Psoas muscle (tissue), 8 donors: Measurements from ENCODE around the gene PRKACB. TPM values are rescaled to one million over a fixed set of nuclear protein-coding genes. Genes with fewer than 3 reads are reported as not detected.
"Not testable (repeated sequence)": the region's sequence is repeated elsewhere in the genome, so short reads cannot be mapped to it uniquely, and the experiment has no call there.

Experiments
- ATAC-seq, 4 donors: fragments of 200-7000 bp; cut with Tn5 transposase; one replicate each; pipeline ENCODE4 v1.9.1; 2020; ENCODE audit warnings: moderate library complexity in 3 of 4, mild to moderate bottlenecking in 2 of 4
- DNase-seq, 2 donors: peaks; one replicate each; pipeline ENCODE4 v3.0.0-alpha.2; 2020
- H3K27ac ChIP-seq: fragments of 200-600 bp; one replicate; pipeline ENCODE4 v1.8.0; 2022
- H3K27me3 ChIP-seq, 3 donors: fragments of 200-600 bp in 1 of 3; one replicate each; pipeline versions ENCODE4 v1.6.1 to v1.8.0; 2013 to 2022; ENCODE audit warnings: low read length in 2 of 3, mild to moderate bottlenecking in 2 of 3, moderate library complexity in 1 of 3; ENCODE audit not compliant: insufficient read depth in 3 of 3
- H3K36me3 ChIP-seq, 2 donors: fragments of 200-600 bp in 1 of 2; one replicate each; pipeline versions ENCODE4 v1.6.1 to v1.8.0; 2013 to 2022; ENCODE audit warnings: low read depth in 1 of 2, mild to moderate bottlenecking in 1 of 2, moderate library complexity in 1 of 2; ENCODE audit not compliant: insufficient read depth in 1 of 2
- H3K4me1 ChIP-seq: fragments of 200-600 bp; one replicate; pipeline ENCODE4 v1.8.0; 2022
- H3K4me3 ChIP-seq: fragments of 200-600 bp; one replicate; pipeline ENCODE4 v1.8.0; 2022; ENCODE audit warnings: mild to moderate bottlenecking
- H3K9me3 ChIP-seq: fragments of 200-600 bp; one replicate; pipeline ENCODE4 v1.8.0; 2022
- WGBS, 3 donors: extraction: QIAGEN DNeasy Blood & Tissue Kit; methylation state at CpG; one replicate each; pipeline versions ENCODE4 v1.1.6 to v1.1.7; 2013; 5-methylcytosine and 5-hydroxymethylcytosine counted together
- intact Hi-C, 2 donors: fragments of 100-400 bp; cut with DNase I; formaldehyde crosslinking; loops; one replicate each; pipeline versions ENCODE4 v1.11.0 to v1.14.2; 2022
- polyA plus RNA-seq, 3 donors: library from polyadenylated mRNA; stranded (reverse); fragments of 200-250 nt; gene quantifications; one replicate each; pipeline ENCODE4 v1.2.3, GENCODE V29; 2013
- total RNA-seq, 4 donors: library from RNA; stranded (reverse); fragmentation: NEBNext Ultra II Directional in 2 of 4; extraction: Animal tissue kit (Norgen Biotek cat#: 25700) in 2 of 4; gene quantifications; one replicate each; pipeline versions ENCODE4 v1.2.1 to v1.2.4, GENCODE V29; 2021 to 2023
- TF ChIP-seq, protein P1 (sequence below): fragments of 200-600 bp; IDR thresholded peaks from one replicate; pipeline ENCODE4 v1.8.0; 2022; ENCODE audit warnings: antibody characterized with exemption
- donor health status: healthy with polysubstance abuse.
- donor health status: DM: no; HTN: no; CAD: no; lungs with moderate emphysema.
- donor health status: Bipolar disorder and iron deficiency.
- donor health status: healthy.
- donor health status: DM: yes; HTN: yes; CAD: no.
- donor health status: DM: no; HTN: no; CAD: no.
- donor health status: DM: no; HTN: no; CAD: no.
- donor health status: DM: yes; HTN: yes; CAD: no.

Gene PRKACB
- total and polyA plus RNA-seq, 7 donors: 2.6 to 24.5 (median 4.9) TPM

GRCh38 chr1:84103197-84103992 is 40.7 kb upstream of the PRKACB start:
- intact Hi-C loops: no loop called here

DNA sequence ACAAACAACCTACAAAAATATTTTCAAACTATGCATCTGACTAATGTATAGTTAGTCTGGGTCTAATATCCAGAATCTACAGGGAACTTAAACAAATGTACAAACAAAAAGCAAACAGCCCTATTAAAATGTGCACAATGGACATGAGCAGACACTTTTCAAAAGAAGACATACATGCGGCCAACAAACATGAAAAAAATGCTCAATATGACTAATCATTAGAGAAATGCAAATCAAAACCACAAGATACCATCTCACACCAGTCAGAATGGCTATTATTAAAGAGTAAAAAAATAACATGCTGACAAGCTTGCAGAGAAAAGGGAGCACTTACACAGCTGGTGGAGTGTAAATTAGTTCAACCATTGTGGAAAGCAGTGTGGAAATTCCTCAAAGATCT is 36.5 kb upstream of the PRKACB start:
- H3K36me3 ChIP-seq, H3K4me3 ChIP-seq, H3K27me3 ChIP-seq, H3K27ac ChIP-seq, intact Hi-C loops, ATAC-seq, H3K9me3 ChIP-seq, DNase-seq: not testable (repeated sequence)
- WGBS, 3 donors: 93 to 97% (median 96%) methylated on average over 1 of the region's 1 CpG
- H3K4me1 ChIP-seq: peaks cover 13% of the 10 kb centered on the region

More at GRCh38 chr1:84103197-84103992, 40.7 kb upstream of the PRKACB start:
- Histone ChIP-seq H3K9me3 (no peaks in the 10 kb centered on the region), H3K4me3 (no peak overlapping the region), H3K27ac (peak overlapping the region; percentile 30), H3K27me3 (no peaks in the 10 kb centered on the region), H3K36me3 (no peaks in the 10 kb centered on the region), H3K4me1 (peaks cover 13% of the 10 kb centered on the region)
- TF ChIP-seq, protein P1, sequence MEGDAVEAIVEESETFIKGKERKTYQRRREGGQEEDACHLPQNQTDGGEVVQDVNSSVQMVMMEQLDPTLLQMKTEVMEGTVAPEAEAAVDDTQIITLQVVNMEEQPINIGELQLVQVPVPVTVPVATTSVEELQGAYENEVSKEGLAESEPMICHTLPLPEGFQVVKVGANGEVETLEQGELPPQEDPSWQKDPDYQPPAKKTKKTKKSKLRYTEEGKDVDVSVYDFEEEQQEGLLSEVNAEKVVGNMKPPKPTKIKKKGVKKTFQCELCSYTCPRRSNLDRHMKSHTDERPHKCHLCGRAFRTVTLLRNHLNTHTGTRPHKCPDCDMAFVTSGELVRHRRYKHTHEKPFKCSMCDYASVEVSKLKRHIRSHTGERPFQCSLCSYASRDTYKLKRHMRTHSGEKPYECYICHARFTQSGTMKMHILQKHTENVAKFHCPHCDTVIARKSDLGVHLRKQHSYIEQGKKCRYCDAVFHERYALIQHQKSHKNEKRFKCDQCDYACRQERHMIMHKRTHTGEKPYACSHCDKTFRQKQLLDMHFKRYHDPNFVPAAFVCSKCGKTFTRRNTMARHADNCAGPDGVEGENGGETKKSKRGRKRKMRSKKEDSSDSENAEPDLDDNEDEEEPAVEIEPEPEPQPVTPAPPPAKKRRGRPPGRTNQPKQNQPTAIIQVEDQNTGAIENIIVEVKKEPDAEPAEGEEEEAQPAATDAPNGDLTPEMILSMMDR: no peak
- WGBS, 3 donors: 58 to 65% (median 65%) methylated on average over 3 of the region's 3 CpGs
- ATAC-seq (peak; percentile 93 to 99 (median 99)), DNase-seq (peak; percentile 27 to 53)

DNA sequence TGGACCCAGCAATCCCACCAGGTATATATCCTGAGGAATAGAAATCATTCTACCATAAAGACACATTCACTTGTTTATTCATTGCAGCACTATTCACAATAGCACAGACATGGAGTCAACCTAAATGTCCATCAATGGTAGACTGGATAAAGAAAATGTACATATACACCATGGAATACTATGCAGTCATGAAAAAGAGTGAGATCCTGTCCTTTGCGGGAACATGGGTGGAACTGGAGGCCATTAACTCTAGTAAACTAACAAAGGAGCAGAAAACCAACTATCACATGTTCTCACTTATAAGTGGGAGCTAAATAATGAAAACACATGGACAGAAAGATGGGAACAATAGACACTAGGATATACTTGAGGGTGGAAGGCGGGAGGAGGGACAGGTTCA is 36.1 kb upstream of the PRKACB start:
- H3K4me1 ChIP-seq: peaks cover 10% of the 10 kb centered on the region
- TF ChIP-seq, protein P1: no peak
- no peaks in the 10 kb centered on the region for H3K27me3 ChIP-seq
- no peak overlapping the region for H3K27ac ChIP-seq
- intact Hi-C loops: no loop called here
- no peaks in the 10 kb centered on the region for H3K36me3 ChIP-seq
- no peaks in the 10 kb centered on the region for H3K9me3 ChIP-seq
- DNase-seq (no peak), ATAC-seq (no peak)
- no peak overlapping the region for H3K4me3 ChIP-seq
- 97 to 99% (median 98%) methylated on average over 2 of the region's 2 CpGs for WGBS, 3 donors

GRCh38 chr1:84108900-84109578 is 35.0 kb upstream of the PRKACB start:
- H3K36me3 ChIP-seq: no peaks in the 10 kb centered on the region
- H3K27me3 ChIP-seq: no peaks in the 10 kb centered on the region
- DNase-seq: no peak
- intact Hi-C loops: no loop called here
- no peak overlapping the region for H3K27ac ChIP-seq
- H3K4me3 ChIP-seq: no peak overlapping the region
- no peaks in the 10 kb centered on the region for H3K9me3 ChIP-seq
- 95 to 98% (median 95%) methylated on average over 3 of the region's 3 CpGs for WGBS, 3 donors
- TF ChIP-seq, protein P1: no peak
- H3K4me1 ChIP-seq: peaks cover under 1% of the 10 kb centered on the region
- no peak for ATAC-seq

DNA sequence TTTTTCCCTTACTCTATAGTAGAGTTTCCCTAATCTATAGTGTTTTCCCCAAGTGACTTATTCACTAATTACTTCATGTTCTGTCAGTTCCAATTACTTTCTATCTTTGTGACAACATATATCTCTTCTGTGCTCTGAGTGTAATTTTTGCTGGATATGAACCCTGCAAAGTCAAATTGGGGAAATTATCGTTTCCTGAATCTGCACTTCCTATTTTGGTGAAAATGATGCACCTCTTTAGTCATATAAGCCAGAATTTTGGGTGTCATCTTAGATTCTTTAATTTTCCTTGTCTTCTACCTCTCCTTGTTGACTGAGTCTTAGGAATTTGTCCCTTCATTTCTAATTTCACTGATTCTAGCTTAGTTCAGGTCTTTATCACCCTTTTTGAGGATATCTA is 33.4 kb upstream of the PRKACB start:
- Histone ChIP-seq H3K4me1 (no peaks in the 10 kb centered on the region), H3K27me3 (no peaks in the 10 kb centered on the region), H3K4me3 (no peak overlapping the region), H3K27ac (no peak overlapping the region), H3K36me3 (no peaks in the 10 kb centered on the region), H3K9me3 (no peaks in the 10 kb centered on the region)
- TF ChIP-seq, protein P1: no peak
- WGBS, 3 donors: 91 to 98% (median 95%) methylated on average over 1 of the region's 1 CpG
- intact Hi-C loops: loop anchor here in 1 of 2 donors (5.0 kb wide), 1 partner anchor 33 kb away; no protein-coding TSS in a partner anchor
- DNase-seq (no peak), ATAC-seq (no peak)
